Posterior vena cava (tissue), 2 donors: Measurements from ENCODE around the gene MS4A4A. TPM values are rescaled to one million over a fixed set of nuclear protein-coding genes. Genes with fewer than 3 reads are reported as not detected.

Experiments used
- DNase-seq: peaks from one replicate; pipeline ENCODE4 v3.0.0-alpha.2; 2020; ENCODE audit warnings: low spot score
- intact Hi-C, 2 donors: fragments of 100-400 bp; cut with DNase I; formaldehyde crosslinking; loops; one replicate each; pipeline versions ENCODE4 v1.14.1 to v1.14.2; 2022 to 2023
- total RNA-seq, 2 donors: library from RNA; stranded (reverse); fragmentation: NEBNext Ultra II Directional; extraction: Animal tissue kit (Norgen Biotek cat#: 25700); gene quantifications; one replicate each; pipeline ENCODE4 v1.2.1, GENCODE V29; 2021
- donor health status: DM: yes; HTN: yes; CAD: no.
- donor health status: DM: yes; HTN: yes; CAD: no.

Gene MS4A4A
- total RNA-seq, 2 donors from 2014 or later: 30.1 to 72.0 TPM

- no peak for DNase-seq
- intact Hi-C loops: no loop called here
Observed at GRCh38 chr11:60343094-60343704, 62.7 kb downstream of the MS4A4A start.

- intact Hi-C loops: no loop called here
- no peak for DNase-seq
Observed at GRCh38 chr11:60344146-60344545, 63.7 kb downstream of the MS4A4A start.

GRCh38 chr11:60345489-60345888 is 65.0 kb downstream of the MS4A4A start:
- intact Hi-C loops: no loop called here
- DNase-seq: no peak

- intact Hi-C loops: no loop called here
- no peak for DNase-seq
Observed at GRCh38 chr11:60347084-60347797, 66.8 kb downstream of the MS4A4A start.

- DNase-seq: no peak
- intact Hi-C loops: no loop called here
Observed at GRCh38 chr11:60348116-60348515, 67.7 kb downstream of the MS4A4A start.

- intact Hi-C loops: no loop called here
- no peak for DNase-seq
Observed at GRCh38 chr11:60349990-60350389, 69.5 kb downstream of the MS4A4A start.

GRCh38 chr11:60357771-60358170 is 77.3 kb downstream of the MS4A4A start:
- intact Hi-C loops: no loop called here

More at GRCh38 chr11:60357771-60358170, 77.3 kb downstream of the MS4A4A start:
- no peak for DNase-seq

Other genes with a start within 250 kb of the MS4A4A start
- not detected for gene OOSP2, start 240.3 kb upstream of the MS4A4A start, total RNA-seq
- not detected for gene MS4A3, start 224.0 kb upstream of the MS4A4A start, total RNA-seq
- gene MS4A2, start 192.0 kb upstream of the MS4A4A start, total RNA-seq: 1 to 10 TPM; 1.2 to 1.4 TPM
- 100 to 1,000 TPM in 1 of 2 donors, 10 to 100 TPM in 1; 50.3 to 190 TPM for gene MS4A6A, start 97.6 kb upstream of the MS4A4A start, total RNA-seq
- 1 to 10 TPM; 1.3 to 7.6 TPM for gene MS4A4E, start 37.5 kb upstream of the MS4A4A start, total RNA-seq
- not detected for gene MS4A6E, start 46.6 kb downstream of the MS4A4A start, total RNA-seq
- gene MS4A7, start 97.9 kb downstream of the MS4A4A start, total RNA-seq: 10 to 100 TPM; 52.5 to 82.7 TPM
- gene MS4A14, start 115.8 kb downstream of the MS4A4A start, total RNA-seq: 1 to 10 TPM; 2.2 to 4.4 TPM
- gene MS4A5, start 148.9 kb downstream of the MS4A4A start, total RNA-seq: not detected
- 1 to 10 TPM; 1.8 to 2.5 TPM for gene MS4A1, start 175.2 kb downstream of the MS4A4A start, total RNA-seq
- not detected for gene MS4A12, start 212.1 kb downstream of the MS4A4A start, total RNA-seq
- not detected for gene MS4A13, start 234.7 kb downstream of the MS4A4A start, total RNA-seq